Muscle layer of duodenum (tissue), 2 donors: ENCODE data around the gene RBPJ.

Source experiments
- H3K27ac ChIP-seq: one replicate; pipeline ENCODE4 v1.7.0; 2013; ENCODE audit warnings: mild to moderate bottlenecking, low read length
- H3K27me3 ChIP-seq: one replicate; pipeline ENCODE4 v1.7.0; 2013; ENCODE audit warnings: low read depth, mild to moderate bottlenecking, control low read depth, low read length
- H3K36me3 ChIP-seq, 2 donors: one replicate each; pipeline ENCODE4 v1.7.0; 2013; ENCODE audit warnings: low read length in 2 of 2, control low read depth in 1 of 2, mild to moderate bottlenecking in 1 of 2; ENCODE audit not compliant: insufficient read depth in 2 of 2, control insufficient read depth in 1 of 2
- H3K4me1 ChIP-seq, 2 donors: one replicate each; pipeline ENCODE4 v1.7.0; 2013; ENCODE audit warnings: low read length in 2 of 2, mild to moderate bottlenecking in 2 of 2, control low read depth in 1 of 2, moderate library complexity in 1 of 2; ENCODE audit not compliant: insufficient read depth in 2 of 2, control insufficient read depth in 1 of 2
- H3K4me3 ChIP-seq, 2 donors: one replicate each; pipeline ENCODE4 v1.7.0; 2013; ENCODE audit warnings: low read length in 2 of 2, low read depth in 1 of 2, mild to moderate bottlenecking in 1 of 2
- H3K9me3 ChIP-seq, 2 donors: one replicate each; pipeline ENCODE4 v1.7.0; 2013; ENCODE audit warnings: low read length in 2 of 2, control low read depth in 1 of 2, mild to moderate bottlenecking in 1 of 2; ENCODE audit not compliant: control insufficient read depth in 1 of 2
- donor health status: healthy.

The RBPJ gene

GRCh38 chr4:26482508-26483462 lies 162.0 kb downstream of the RBPJ start:
- H3K27me3 ChIP-seq: no peaks in the 10 kb centered on the region
- no peaks in the 10 kb centered on the region for H3K9me3 ChIP-seq
- no peak overlapping the region for H3K4me3 ChIP-seq
- H3K27ac ChIP-seq: no peak overlapping the region
- no peaks in the 10 kb centered on the region for H3K36me3 ChIP-seq
- peaks cover 0 to 4% of the 10 kb centered on the region in 2 donors for H3K4me1 ChIP-seq

GRCh38 chr4:26484032-26484515 lies 163.3 kb downstream of the RBPJ start:
- H3K36me3 ChIP-seq: no peaks in the 10 kb centered on the region
- no peaks in the 10 kb centered on the region for H3K9me3 ChIP-seq
- H3K27ac ChIP-seq: no peak overlapping the region
- H3K27me3 ChIP-seq: peaks cover under 1% of the 10 kb centered on the region
- peaks cover 0 to 4% of the 10 kb centered on the region in 2 donors for H3K4me1 ChIP-seq
- H3K4me3 ChIP-seq: no peak overlapping the region

- Histone ChIP-seq H3K9me3 (no peaks in the 10 kb centered on the region), H3K4me3 (no peak overlapping the region), H3K36me3 (no peaks in the 10 kb centered on the region), H3K27ac (no peak overlapping the region), H3K4me1 (peaks cover 0 to 4% of the 10 kb centered on the region in 2 donors), H3K27me3 (peaks cover 3% of the 10 kb centered on the region)
Measured at GRCh38 chr4:26484516-26484915, 163.7 kb downstream of the RBPJ start.
